H1 (cell line): ENCODE data around the gene ROBO2. TPM values are rescaled to one million over a fixed set of nuclear protein-coding genes. Genes with fewer than 3 reads are reported as not detected.

ENCODE experiments used
- CTCF ChIA-PET: fragments of 300-600 bp; sonication (Branson Sonifier 250); formaldehyde crosslinking; loops from one replicate; lab custom pipeline; 2021; ENCODE audit not compliant: partially characterized antibody; lab: Charles Lee
- POLR2A ChIA-PET: fragments of 300-600 bp; sonication (Branson Sonifier 250); formaldehyde crosslinking; loops from one replicate; lab custom pipeline; 2021; ENCODE audit warnings: inconsistent platforms; ENCODE audit not compliant: partially characterized antibody; lab: Charles Lee
- DNase-seq, 2 experiments: peaks; one replicate each; pipeline versions ENCODE4 v3.0.0 to v3.0.0-alpha.2; 2010 to 2022; ENCODE audit warnings: low spot score in 2 of 2, low read depth in 1 of 2, mixed read lengths in 1 of 2
- FAIRE-seq: peaks from 2 replicates; lab custom pipeline; 2011; peaks lifted over from hg19 to GRCh38; lab: Jason Lieb, UNC
- H2AFZ ChIP-seq: 2 replicates; pipeline ENCODE4 v1.8.1; 2012; ENCODE audit warnings: low read length, inconsistent platforms
- H2AK5ac ChIP-seq: 2 replicates; pipeline ENCODE4 v1.6.1; 2013; ENCODE audit warnings: low read depth, low read length
- H2BK120ac ChIP-seq: replicated peaks from 2 replicates; pipeline ENCODE3; 2013; ENCODE audit warnings: low read depth, low read length, inconsistent platforms
- H2BK12ac ChIP-seq: 2 replicates; pipeline ENCODE4 v1.6.1; 2013; ENCODE audit warnings: low read depth, low read length
- H2BK15ac ChIP-seq: 2 replicates; pipeline ENCODE4 v1.6.1; 2013; ENCODE audit warnings: low read length
- H2BK20ac ChIP-seq: 2 replicates; pipeline ENCODE4 v1.6.1; 2013; ENCODE audit warnings: low read length
- H2BK5ac ChIP-seq: 2 replicates; pipeline ENCODE4 v1.6.1; 2013; ENCODE audit warnings: low read depth, low read length
- H3K14ac ChIP-seq: 2 replicates; pipeline ENCODE4 v1.6.1; 2013; ENCODE audit warnings: inconsistent platforms; ENCODE audit not compliant: insufficient read length
- H3K18ac ChIP-seq: 2 replicates; pipeline ENCODE4 v1.6.1; 2013; ENCODE audit warnings: low read length; ENCODE audit errors: extremely low read depth
- H3K23ac ChIP-seq: 2 replicates; pipeline ENCODE4 v1.6.1; 2013; ENCODE audit warnings: inconsistent platforms; ENCODE audit not compliant: insufficient read length
- H3K23me2 ChIP-seq: 2 replicates; pipeline ENCODE4 v1.6.1; 2013; ENCODE audit warnings: low read depth, low read length
- H3K27ac ChIP-seq: 2 replicates; pipeline ENCODE4 v1.6.1; 2011; ENCODE audit warnings: low read depth, low read length, inconsistent platforms
- H3K27me3 ChIP-seq, 4 experiments: replicated peaks in 1 of 4; 1 replicate in 1 of 4; 2 replicates in 3 of 4; pipeline versions ENCODE4 v1.6.1 to v1.8.1; 2011 to 2013; ENCODE audit warnings: low read length in 3 of 4, mild to moderate bottlenecking in 3 of 4, inconsistent platforms in 2 of 4, mixed read lengths in 2 of 4, moderate library complexity in 1 of 4; ENCODE audit not compliant: control insufficient read depth in 3 of 4, insufficient read depth in 3 of 4; ENCODE audit errors: extremely low read depth in 1 of 4
- H3K36me3 ChIP-seq, 4 experiments: 2 replicates each; pipeline versions ENCODE4 v1.6.1 to v1.8.1; 2011 to 2013; ENCODE audit warnings: mild to moderate bottlenecking in 4 of 4, low read length in 3 of 4, moderate library complexity in 2 of 4, control low read depth in 1 of 4, inconsistent platforms in 1 of 4; ENCODE audit not compliant: insufficient read depth in 4 of 4, control insufficient read depth in 2 of 4
- H3K4ac ChIP-seq: replicated peaks from 2 replicates; pipeline ENCODE3; 2013; ENCODE audit warnings: low read length, low read depth, mixed read lengths, inconsistent platforms; ENCODE audit not compliant: insufficient read length
- H3K4me1 ChIP-seq, 4 experiments: replicated peaks in 1 of 4; 1 replicate in 1 of 4; 2 replicates in 3 of 4; pipeline versions ENCODE4 v1.6.1 to v1.8.1; 2011 to 2013; ENCODE audit warnings: low read length in 3 of 4, inconsistent platforms in 2 of 4, mixed read lengths in 1 of 4; ENCODE audit not compliant: insufficient read depth in 4 of 4, control insufficient read depth in 3 of 4
- H3K4me2 ChIP-seq, 2 experiments: 2 replicates each; pipeline versions ENCODE4 v1.6.1 to v1.8.1; 2011 to 2013; ENCODE audit warnings: low read depth in 2 of 2, low read length in 2 of 2, control low read depth in 1 of 2, inconsistent platforms in 1 of 2, mild to moderate bottlenecking in 1 of 2; ENCODE audit not compliant: insufficient read depth in 1 of 2
- H3K4me3 ChIP-seq, 4 experiments: fragments of 200-600, 300-600 bp in 1 of 4; sonication (generic), shearing (Covaris generic), sonication (Bioruptor Twin) in 1 of 4; 2 replicates each; pipeline versions ENCODE4 v1.5.1 to v1.8.1; 2011 to 2016; ENCODE audit warnings: low read length in 4 of 4, low read depth in 3 of 4, control low read depth in 2 of 4, inconsistent platforms in 2 of 4, mild to moderate bottlenecking in 2 of 4, mixed read lengths in 1 of 4, moderate library complexity in 1 of 4; ENCODE audit not compliant: insufficient read depth in 2 of 4; ENCODE audit errors: extremely low read depth in 1 of 4
- H3K56ac ChIP-seq: replicated peaks from 2 replicates; pipeline ENCODE3; 2013; ENCODE audit warnings: low read depth, mild to moderate bottlenecking, mixed read lengths, low read length, inconsistent platforms; ENCODE audit not compliant: insufficient read length
- H3K79me1 ChIP-seq: 2 replicates; pipeline ENCODE4 v1.6.1; 2013; ENCODE audit warnings: low read depth, low read length, control low read depth
- H3K79me2 ChIP-seq, 2 experiments: 2 replicates each; pipeline versions ENCODE4 v1.6.1 to v1.8.1; 2012 to 2013; ENCODE audit warnings: low read length in 2 of 2, mild to moderate bottlenecking in 2 of 2, inconsistent platforms in 1 of 2; ENCODE audit not compliant: insufficient read depth in 2 of 2, control insufficient read depth in 1 of 2
- H3K9ac ChIP-seq, 4 experiments: replicated peaks in 1 of 4; 1 replicate in 1 of 4; 2 replicates in 3 of 4; pipeline versions ENCODE4 v1.6.1 to v1.8.1; 2011 to 2013; ENCODE audit warnings: low read depth in 3 of 4, low read length in 3 of 4, control low read depth in 2 of 4, mild to moderate bottlenecking in 2 of 4, moderate library complexity in 2 of 4, inconsistent platforms in 1 of 4; ENCODE audit errors: extremely low read depth in 1 of 4
- H3K9me3 ChIP-seq, 2 experiments: 2 replicates each; pipeline versions ENCODE4 v1.6.1 to v1.8.1; 2012 to 2013; ENCODE audit warnings: mild to moderate bottlenecking in 2 of 2, moderate library complexity in 2 of 2, control low read depth in 1 of 2, inconsistent platforms in 1 of 2, low read depth in 1 of 2, low read length in 1 of 2, mixed read lengths in 1 of 2; ENCODE audit not compliant: insufficient read depth in 2 of 2
- H4K20me1 ChIP-seq, 2 experiments: replicated peaks in 1 of 2; 2 replicates each; pipeline versions ENCODE3 to v1.8.1; 2011 to 2013; ENCODE audit warnings: inconsistent platforms in 2 of 2, low read length in 2 of 2, mild to moderate bottlenecking in 1 of 2; ENCODE audit not compliant: insufficient read depth in 2 of 2, control insufficient read depth in 1 of 2
- H4K5ac ChIP-seq: 2 replicates; pipeline ENCODE4 v1.6.1; 2013; ENCODE audit warnings: low read length, low read depth, mixed read lengths, inconsistent platforms; ENCODE audit not compliant: insufficient read length
- H4K8ac ChIP-seq: 2 replicates; pipeline ENCODE4 v1.8.0; 2013; ENCODE audit warnings: mild to moderate bottlenecking, moderate library complexity, low read length, inconsistent platforms; ENCODE audit not compliant: insufficient read depth; ENCODE audit errors: extremely low read depth
- H4K91ac ChIP-seq: replicated peaks from 2 replicates; pipeline ENCODE3; 2013; ENCODE audit warnings: low read length, mixed read lengths, inconsistent platforms; ENCODE audit not compliant: insufficient read length
- ATF2 ChIP-seq: IDR thresholded peaks from 2 replicates; pipeline ENCODE4 v1.6.1; 2012; ENCODE audit warnings: low read length, inconsistent platforms
- BACH1 ChIP-seq: IDR thresholded peaks from 2 replicates; pipeline ENCODE4 v1.6.1; 2012; ENCODE audit warnings: low read length, improper control_type of control experiment
- CBX5 ChIP-seq: fragments of 300-800, 300-1000 bp; sonication (generic); IDR thresholded peaks from 2 replicates; pipeline ENCODE4 v1.7.1; 2016; ENCODE audit warnings: antibody characterized with exemption, low read length, low read depth
- CTCF ChIP-seq, 3 experiments: IDR thresholded peaks; 1 replicate in 2 of 3; 2 replicates in 1 of 3; pipeline versions ENCODE4 v1.5.1 to v1.6.1; 2011; ENCODE audit warnings: low read length in 3 of 3, mild to moderate bottlenecking in 3 of 3, inconsistent platforms in 2 of 3, low read depth in 1 of 3, moderate library complexity in 1 of 3; ENCODE audit not compliant: insufficient read depth in 1 of 3; ENCODE audit errors: control extremely low read depth in 1 of 3
- EZH2 ChIP-seq: fragments of 200-600 bp; sonication (generic); IDR thresholded peaks from 2 replicates; pipeline ENCODE4 v1.7.1; 2012; ENCODE audit warnings: low read depth, mild to moderate bottlenecking, moderate library complexity, low read length, inconsistent platforms; ENCODE audit not compliant: severe bottlenecking
- GABPA ChIP-seq: IDR thresholded peaks from 2 replicates; pipeline ENCODE4 v1.6.1; 2011; ENCODE audit warnings: mild to moderate bottlenecking, low read length, moderate library complexity, borderline replicate concordance; ENCODE audit not compliant: insufficient read depth
- NANOG ChIP-seq: IDR thresholded peaks from 2 replicates; pipeline ENCODE4 v1.6.1; 2011; ENCODE audit warnings: low read length, low read depth, mild to moderate bottlenecking, inconsistent platforms; ENCODE audit not compliant: insufficient read depth, poor library complexity, severe bottlenecking
- SP2 ChIP-seq: IDR thresholded peaks from 2 replicates; pipeline ENCODE4 v1.6.1; 2012; ENCODE audit warnings: mild to moderate bottlenecking, low read length, inconsistent platforms
- TCF12 ChIP-seq: IDR thresholded peaks from 2 replicates; pipeline ENCODE4 v1.6.1; 2011; ENCODE audit warnings: low read depth, mild to moderate bottlenecking, low read length
- WGBS, 2 experiments: shearing (Covaris generic) in 1 of 2; methylation state at CpG; one replicate each; pipeline versions ENCODE4 v1.1.6 to v1.1.7; 2013 to 2015; ENCODE audit warnings: low lambda C conversion rate in 2 of 2, mixed read lengths in 2 of 2, inconsistent platforms in 1 of 2, low coverage in 1 of 2, missing lambda C conversion rate in 1 of 2; ENCODE audit not compliant: insufficient replicate concordance in 2 of 2, insufficient coverage in 1 of 2, insufficient read length in 1 of 2; ENCODE audit errors: extremely low coverage in 1 of 2, missing lambda C conversion rate in 1 of 2; 5-methylcytosine and 5-hydroxymethylcytosine counted together
- polyA plus RNA-seq, 7 experiments: library from polyadenylated mRNA; depleted of rRNA in 3 of 7; stranded (reverse) in 5 of 7; unstranded in 2 of 7; fragments of >200 nt in 5 of 7; fragments of 200-250 nt in 2 of 7; gene quantifications; 1 replicate in 5 of 7; 2 replicates in 1 of 7; 4 replicates in 1 of 7; pipeline versions ENCODE4 v1.2.1 to v1.2.3, GENCODE V29; 2011 to 2013; ENCODE audit warnings: missing spikeins in 2 of 7, mixed read lengths in 2 of 7
- total RNA-seq: library from RNA; stranded (reverse); fragmentation: NEBNext Ultra II Directional; extraction: Animal tissue kit (Norgen Biotek cat#: 25700); gene quantifications from 2 replicates; pipeline ENCODE4 v1.2.1, GENCODE V29; 2021

Gene ROBO2
- total and polyA plus RNA-seq, 2 of the 8 experiments (the other 6 are each of a cell fraction or from before 2014, with no cell fraction given), result 1.5 to 2.9 TPM

GRCh38 chr3:77376511-77376910 is 336.6 kb downstream of the ROBO2 start:
- Histone ChIP-seq H2AK5ac (no peak overlapping the region), H4K20me1 (no peaks in the 10 kb centered on the region), H3K4me2 (no peak overlapping the region), H2BK12ac (no peak overlapping the region), H3K4me1 (no peaks in the 10 kb centered on the region), H3K14ac (no peak overlapping the region), H3K23me2 (no peaks in the 10 kb centered on the region), H4K5ac (no peak overlapping the region), H3K27me3 (no peaks in the 10 kb centered on the region), H2BK5ac (no peak overlapping the region), H4K8ac (no peak overlapping the region), H3K4me3 (no peak overlapping the region), H3K27ac (no peak overlapping the region), H3K9me3 (no peaks in the 10 kb centered on the region), H2AFZ (no peak overlapping the region), H3K79me2 (no peaks in the 10 kb centered on the region), H3K56ac (no peak overlapping the region), H3K36me3 (no peaks in the 10 kb centered on the region), H3K79me1 (no peaks in the 10 kb centered on the region), H2BK20ac (no peak overlapping the region), H2BK120ac (no peak overlapping the region), H3K23ac (no peak overlapping the region), H3K4ac (no peak overlapping the region), H3K18ac (no peak overlapping the region), H3K9ac (no peak overlapping the region), H4K91ac (no peak overlapping the region), H2BK15ac (no peak overlapping the region)
- no peak for DNase-seq
- POLR2A ChIA-PET, result no interaction called here
- FAIRE-seq, result no peak
- CTCF ChIA-PET, result no interaction called here
- 89% methylated on average over 2 of the region's 2 CpGs; no CpG with 5 or more reads in 1 of the 2 experiments for WGBS, 2 experiments
- TF ChIP-seq ATF2 (no peak), BACH1 (no peak), CBX5 (no peak), NANOG (no peak), GABPA (no peak), CTCF (IDR thresholded peaks at IDR 0.05; ENCODE audit: control extremely low read depth in 1 of 3, insufficient read depth in 1 of 3, low read depth in 1 of 3, low read length in 3 of 3) (no peak), SP2 (no peak), TCF12 (no peak), EZH2 (no peak)
